D721Med (cell line): ENCODE data around the gene PCBP3.
A peak's percentile ranks its signal among the peaks of the same experiment; 100 is the strongest.

Experiments
- DNase-seq: peaks from one replicate; pipeline ENCODE4 v3.0.0; 2011; ENCODE audit warnings: low spot score; ENCODE audit not compliant: insufficient read length
- FAIRE-seq: peaks from 2 replicates; lab custom pipeline; 2011; peaks lifted over from hg19 to GRCh38; lab: Jason Lieb, UNC
- TF ChIP-seq, protein P1 (sequence below): IDR thresholded peaks from 2 replicates; pipeline ENCODE4 v1.5.1; 2012; ENCODE audit warnings: mild to moderate bottlenecking, control low read depth; ENCODE audit not compliant: insufficient read depth; ENCODE audit errors: missing control alignments

Gene PCBP3

GRCh38 chr21:45769294-45769693 lies 125.8 kb downstream of the PCBP3 start:
- no peak for FAIRE-seq
- TF ChIP-seq, protein P1, sequence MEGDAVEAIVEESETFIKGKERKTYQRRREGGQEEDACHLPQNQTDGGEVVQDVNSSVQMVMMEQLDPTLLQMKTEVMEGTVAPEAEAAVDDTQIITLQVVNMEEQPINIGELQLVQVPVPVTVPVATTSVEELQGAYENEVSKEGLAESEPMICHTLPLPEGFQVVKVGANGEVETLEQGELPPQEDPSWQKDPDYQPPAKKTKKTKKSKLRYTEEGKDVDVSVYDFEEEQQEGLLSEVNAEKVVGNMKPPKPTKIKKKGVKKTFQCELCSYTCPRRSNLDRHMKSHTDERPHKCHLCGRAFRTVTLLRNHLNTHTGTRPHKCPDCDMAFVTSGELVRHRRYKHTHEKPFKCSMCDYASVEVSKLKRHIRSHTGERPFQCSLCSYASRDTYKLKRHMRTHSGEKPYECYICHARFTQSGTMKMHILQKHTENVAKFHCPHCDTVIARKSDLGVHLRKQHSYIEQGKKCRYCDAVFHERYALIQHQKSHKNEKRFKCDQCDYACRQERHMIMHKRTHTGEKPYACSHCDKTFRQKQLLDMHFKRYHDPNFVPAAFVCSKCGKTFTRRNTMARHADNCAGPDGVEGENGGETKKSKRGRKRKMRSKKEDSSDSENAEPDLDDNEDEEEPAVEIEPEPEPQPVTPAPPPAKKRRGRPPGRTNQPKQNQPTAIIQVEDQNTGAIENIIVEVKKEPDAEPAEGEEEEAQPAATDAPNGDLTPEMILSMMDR: no peak
- no peak for DNase-seq

DNA sequence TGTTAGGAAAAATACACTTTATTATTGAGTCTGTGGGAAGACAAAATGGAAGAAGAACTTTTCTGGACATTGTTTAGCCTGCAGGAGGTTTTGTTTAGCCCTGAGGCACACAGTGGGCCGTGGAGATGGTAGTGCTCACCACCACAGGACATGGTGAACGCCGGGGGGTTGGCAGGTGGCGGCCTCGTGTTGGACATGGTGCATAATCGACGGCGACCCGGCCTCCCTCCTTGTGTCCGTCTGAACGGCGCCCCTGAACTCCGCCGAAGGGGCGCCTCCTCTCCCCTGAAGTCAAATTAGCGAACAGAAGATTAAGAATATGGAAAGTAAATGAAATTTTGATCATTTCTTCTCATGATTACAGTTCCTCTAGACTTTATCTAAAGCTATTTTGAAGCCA lies 126.4 kb downstream of the PCBP3 start:
- DNase-seq: no peak
- TF ChIP-seq, protein P1: no peak
- FAIRE-seq: no peak

DNA sequence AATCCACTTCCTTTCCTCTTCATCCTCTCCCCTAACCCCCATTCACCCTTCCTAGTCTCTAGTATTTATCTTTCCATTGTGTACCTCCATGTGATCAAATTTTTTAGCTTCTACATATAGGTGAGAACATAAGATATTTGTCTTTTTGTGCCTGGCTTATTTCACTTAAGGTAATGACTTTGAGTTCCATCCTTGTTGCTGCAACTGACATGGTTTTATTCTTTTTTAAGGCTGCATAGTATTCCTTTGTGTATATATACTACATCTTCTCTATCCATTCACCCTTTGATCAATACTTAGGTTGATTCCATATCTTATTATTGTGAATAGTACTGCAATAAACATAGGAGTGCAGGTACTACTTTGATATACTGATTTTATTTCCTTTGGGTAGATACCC lies 128.7 kb downstream of the PCBP3 start:
- FAIRE-seq (no peak), DNase-seq (no peak)
- TF ChIP-seq, protein P1: no peak

GRCh38 chr21:45774291-45774690 lies 130.8 kb downstream of the PCBP3 start:
- no peak for FAIRE-seq
- no peak for DNase-seq
- TF ChIP-seq, protein P1: no peak

- TF ChIP-seq, protein P1: no peak
- FAIRE-seq (peak; percentile 68), DNase-seq (no peak)
Observed at GRCh38 chr21:45776971-45777370, 133.4 kb downstream of the PCBP3 start.

DNA sequence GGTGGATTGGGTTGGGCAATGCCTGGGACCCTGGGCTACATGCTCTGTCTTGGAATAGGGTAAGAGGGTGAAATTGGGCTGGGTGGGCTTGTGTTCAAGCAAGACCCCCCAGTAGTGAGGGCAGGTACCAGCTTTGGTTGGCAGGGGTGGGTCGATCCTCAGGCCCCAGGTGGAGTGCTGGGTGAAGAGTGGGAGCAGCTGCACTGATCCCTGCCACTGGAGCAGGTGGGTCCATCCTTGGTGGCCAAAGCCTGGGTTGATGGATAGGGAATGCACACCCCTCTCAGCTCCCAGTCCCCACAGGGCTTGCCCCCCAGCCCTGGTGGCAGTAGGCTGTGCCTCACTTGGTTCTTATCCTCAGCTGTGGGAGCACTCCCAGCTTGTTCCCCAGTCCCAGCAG lies 135.2 kb downstream of the PCBP3 start:
- DNase-seq: no peak
- TF ChIP-seq, protein P1: no peak
- no peak for FAIRE-seq

GRCh38 chr21:45779226-45779625 lies 135.7 kb downstream of the PCBP3 start:
- FAIRE-seq: no peak
- TF ChIP-seq, protein P1: no peak

More at GRCh38 chr21:45779226-45779625, 135.7 kb downstream of the PCBP3 start:
- no peak for DNase-seq
